Neuronal stem cell (in vitro differentiated cells): Measurements from ENCODE around the gene TMEM132D.
A peak's percentile ranks its signal among the peaks of the same experiment; 100 is the strongest.

Experiments used
- DNase-seq: peaks from one replicate; pipeline ENCODE4 v3.0.0-alpha.2; 2013; ENCODE audit warnings: low spot score
- H2AFZ ChIP-seq: one replicate; pipeline ENCODE4 v1.6.1; 2013; ENCODE audit warnings: mild to moderate bottlenecking, low read length, inconsistent platforms
- H2AK5ac ChIP-seq: 2 replicates; pipeline ENCODE4 v1.6.1; 2013; ENCODE audit warnings: low read depth, mild to moderate bottlenecking, inconsistent platforms, low read length, moderate library complexity, mixed read lengths
- H2BK120ac ChIP-seq: 2 replicates; pipeline ENCODE4 v1.6.1; 2013; ENCODE audit warnings: low read depth, mild to moderate bottlenecking, inconsistent platforms, low read length, moderate library complexity, mixed read lengths
- H2BK12ac ChIP-seq: one replicate; pipeline ENCODE4 v1.6.1; 2013; ENCODE audit warnings: low read length, inconsistent platforms
- H2BK15ac ChIP-seq: 2 replicates; pipeline ENCODE4 v1.6.1; 2013; ENCODE audit warnings: mild to moderate bottlenecking, low read length, inconsistent platforms, mixed read lengths
- H2BK5ac ChIP-seq: one replicate; pipeline ENCODE4 v1.6.1; 2013; ENCODE audit warnings: inconsistent platforms, mild to moderate bottlenecking, low read length, moderate library complexity
- H3K14ac ChIP-seq: one replicate; pipeline ENCODE4 v1.6.1; 2013; ENCODE audit warnings: low read length, inconsistent platforms
- H3K18ac ChIP-seq: 2 replicates; pipeline ENCODE4 v1.6.1; 2013; ENCODE audit warnings: low read length, inconsistent platforms
- H3K23ac ChIP-seq: 2 replicates; pipeline ENCODE4 v1.6.1; 2013; ENCODE audit warnings: low read depth, mild to moderate bottlenecking, mixed read lengths, low read length, inconsistent platforms; ENCODE audit not compliant: poor library complexity
- H3K27ac ChIP-seq: replicated peaks from 3 replicates; pipeline ENCODE4 v1.5.1; 2013; ENCODE audit warnings: low read length, inconsistent platforms
- H3K27me3 ChIP-seq, 3 experiments: 2 replicates each; pipeline ENCODE4 v1.6.1; 2013; ENCODE audit warnings: low read length in 3 of 3, mild to moderate bottlenecking in 2 of 3, inconsistent platforms in 1 of 3, low read depth in 1 of 3, mixed read lengths in 1 of 3, moderate library complexity in 1 of 3; ENCODE audit not compliant: control insufficient read depth in 3 of 3, insufficient read depth in 3 of 3
- H3K36me3 ChIP-seq, 2 donors: replicated peaks in 1 of 2; 2 replicates each; pipeline ENCODE4 v1.6.1; 2013; ENCODE audit warnings: low read length in 2 of 2; ENCODE audit not compliant: control insufficient read depth in 2 of 2, insufficient read depth in 2 of 2
- H3K4ac ChIP-seq: 2 replicates; pipeline ENCODE4 v1.6.1; 2013; ENCODE audit warnings: inconsistent platforms, mild to moderate bottlenecking, low read length, moderate library complexity
- H3K4me1 ChIP-seq, 2 donors: 1 replicate in 1 of 2; 2 replicates in 1 of 2; pipeline ENCODE4 v1.6.1; 2013; ENCODE audit warnings: low read length in 2 of 2, low read depth in 1 of 2; ENCODE audit not compliant: control insufficient read depth in 2 of 2, insufficient read depth in 1 of 2
- H3K4me2 ChIP-seq: one replicate; pipeline ENCODE4 v1.6.1; 2013; ENCODE audit warnings: mild to moderate bottlenecking, low read length, inconsistent platforms; ENCODE audit not compliant: insufficient read depth, poor library complexity, severe bottlenecking
- H3K4me3 ChIP-seq, 2 donors: 2 replicates each; pipeline ENCODE4 v1.5.1; 2013; ENCODE audit warnings: low read length in 2 of 2, mild to moderate bottlenecking in 2 of 2, inconsistent platforms in 1 of 2, moderate library complexity in 1 of 2
- H3K79me1 ChIP-seq: one replicate; pipeline ENCODE4 v1.6.1; 2013; ENCODE audit warnings: low read depth, mild to moderate bottlenecking, inconsistent platforms, low read length, moderate library complexity
- H3K9ac ChIP-seq: one replicate; pipeline ENCODE4 v1.6.1; 2013; ENCODE audit warnings: mild to moderate bottlenecking, low read depth, low read length, inconsistent platforms; ENCODE audit not compliant: poor library complexity
- H3K9me3 ChIP-seq, 2 donors: replicated peaks in 1 of 2; 2 replicates each; pipeline versions ENCODE3 to v1.6.1; 2013; ENCODE audit warnings: low read length in 2 of 2, mild to moderate bottlenecking in 2 of 2, inconsistent platforms in 1 of 2, low read depth in 1 of 2, mixed read lengths in 1 of 2, moderate library complexity in 1 of 2; ENCODE audit not compliant: control insufficient read depth in 2 of 2, insufficient read depth in 1 of 2
- H4K8ac ChIP-seq: one replicate; pipeline ENCODE4 v1.6.1; 2013; ENCODE audit warnings: low read depth, mild to moderate bottlenecking, inconsistent platforms, low read length, moderate library complexity
- H4K91ac ChIP-seq: one replicate; pipeline ENCODE4 v1.6.1; 2013; ENCODE audit warnings: low read length, low read depth, mild to moderate bottlenecking, inconsistent platforms; ENCODE audit not compliant: poor library complexity
- WGBS, 2 donors: extraction: QIAGEN DNeasy Blood & Tissue Kit; methylation state at CpG; one replicate each; pipeline ENCODE4 v1.1.7; 2013; ENCODE audit warnings: missing lambda C conversion rate in 2 of 2, mixed read lengths in 1 of 2; ENCODE audit not compliant: insufficient read length in 2 of 2, insufficient replicate concordance in 1 of 2; ENCODE audit errors: extremely low coverage in 2 of 2; 5-methylcytosine and 5-hydroxymethylcytosine counted together

TMEM132D gene

GRCh38 chr12:129772501-129773493, 131.0 kb downstream of the TMEM132D start:
- no peak overlapping the region for H3K14ac ChIP-seq
- H2BK120ac ChIP-seq: no peak overlapping the region
- H4K8ac ChIP-seq: no peak overlapping the region
- no peak overlapping the region for H3K23ac ChIP-seq
- H3K9me3 ChIP-seq: no peaks in the 10 kb centered on the region
- no peaks in the 10 kb centered on the region for H3K79me1 ChIP-seq
- DNase-seq: no peak
- no peak overlapping the region for H3K27ac ChIP-seq
- WGBS, 2 donors: no CpG with 5 or more reads among the region's 17 CpGs
- no peak overlapping the region for H2BK5ac ChIP-seq
- H2BK15ac ChIP-seq: no peak overlapping the region
- no peak overlapping the region for H2AK5ac ChIP-seq
- H3K4me2 ChIP-seq: no peak overlapping the region
- no peak overlapping the region for H2BK12ac ChIP-seq
- H3K4ac ChIP-seq: no peak overlapping the region
- H4K91ac ChIP-seq: no peak overlapping the region
- no peaks in the 10 kb centered on the region for H3K36me3 ChIP-seq
- no peak overlapping the region for H3K9ac ChIP-seq
- peak overlapping the region in 1 of 2 donors; percentile 10 for H3K4me3 ChIP-seq
- no peak overlapping the region for H3K18ac ChIP-seq
- H3K27me3 ChIP-seq: no peaks in the 10 kb centered on the region
- peak overlapping the region; percentile 76 for H2AFZ ChIP-seq
- H3K4me1 ChIP-seq: peaks cover 2 to 3% of the 10 kb centered on the region in 2 donors

GRCh38 chr12:129771238-129771637, 132.6 kb downstream of the TMEM132D start:
- no peak overlapping the region for H2AK5ac ChIP-seq
- H2BK12ac ChIP-seq: no peak overlapping the region
- no peak overlapping the region for H2BK5ac ChIP-seq
- DNase-seq: no peak
- no peak overlapping the region for H2BK120ac ChIP-seq
- no peak overlapping the region for H4K91ac ChIP-seq
- H2AFZ ChIP-seq: no peak overlapping the region
- H3K36me3 ChIP-seq: no peaks in the 10 kb centered on the region
- H3K14ac ChIP-seq: no peak overlapping the region
- no peak overlapping the region for H3K27ac ChIP-seq
- no peak overlapping the region for H3K23ac ChIP-seq
- H4K8ac ChIP-seq: no peak overlapping the region
- no peak overlapping the region for H2BK15ac ChIP-seq
- no peak overlapping the region for H3K4ac ChIP-seq
- H3K4me1 ChIP-seq: peaks cover 2 to 3% of the 10 kb centered on the region in 2 donors
- H3K27me3 ChIP-seq: no peaks in the 10 kb centered on the region
- no peak overlapping the region for H3K9ac ChIP-seq
- no peaks in the 10 kb centered on the region for H3K79me1 ChIP-seq
- H3K4me3 ChIP-seq: no peak overlapping the region
- no peaks in the 10 kb centered on the region for H3K9me3 ChIP-seq
- WGBS, 2 donors: no CpG with 5 or more reads among the region's 4 CpGs
- no peak overlapping the region for H3K4me2 ChIP-seq
- H3K18ac ChIP-seq: no peak overlapping the region

- Histone ChIP-seq H2AK5ac (no peak overlapping the region), H3K9me3 (peaks cover 0 to 4% of the 10 kb centered on the region in 2 donors), H3K18ac (no peak overlapping the region), H3K4me3 (no peak overlapping the region), H3K27ac (no peak overlapping the region), H3K23ac (no peak overlapping the region), H3K4me1 (no peaks in the 10 kb centered on the region), H2BK15ac (no peak overlapping the region), H2BK120ac (no peak overlapping the region), H4K8ac (no peak overlapping the region), H3K14ac (no peak overlapping the region), H3K27me3 (no peaks in the 10 kb centered on the region), H3K79me1 (no peaks in the 10 kb centered on the region), H3K4me2 (no peak overlapping the region), H2AFZ (no peak overlapping the region), H4K91ac (no peak overlapping the region), H3K36me3 (no peaks in the 10 kb centered on the region), H2BK12ac (no peak overlapping the region), H2BK5ac (no peak overlapping the region), H3K9ac (no peak overlapping the region), H3K4ac (no peak overlapping the region)
- DNase-seq: no peak
- WGBS, 2 donors: no CpG with 5 or more reads among the region's 5 CpGs
Measured at GRCh38 chr12:129765719-129766118, 138.1 kb downstream of the TMEM132D start.

- H4K91ac ChIP-seq: no peak overlapping the region
- H3K4ac ChIP-seq: no peak overlapping the region
- H3K27me3 ChIP-seq: no peaks in the 10 kb centered on the region
- H4K8ac ChIP-seq: no peak overlapping the region
- H2BK5ac ChIP-seq: no peak overlapping the region
- H3K9ac ChIP-seq: no peak overlapping the region
- no peaks in the 10 kb centered on the region for H3K36me3 ChIP-seq
- no peak overlapping the region for H3K18ac ChIP-seq
- H3K9me3 ChIP-seq: peaks cover 0 to 4% of the 10 kb centered on the region in 2 donors
- no peak overlapping the region for H2BK15ac ChIP-seq
- H3K79me1 ChIP-seq: no peaks in the 10 kb centered on the region
- no peak overlapping the region for H2AFZ ChIP-seq
- H3K4me2 ChIP-seq: no peak overlapping the region
- H3K27ac ChIP-seq: no peak overlapping the region
- H3K4me3 ChIP-seq: no peak overlapping the region
- DNase-seq: no peak
- no peak overlapping the region for H2BK120ac ChIP-seq
- H3K14ac ChIP-seq: no peak overlapping the region
- no peak overlapping the region for H2BK12ac ChIP-seq
- H3K4me1 ChIP-seq: no peaks in the 10 kb centered on the region
- WGBS, 2 donors: no CpG with 5 or more reads among the region's 5 CpGs
- no peak overlapping the region for H2AK5ac ChIP-seq
- H3K23ac ChIP-seq: no peak overlapping the region
Measured at GRCh38 chr12:129762436-129762835, 141.4 kb downstream of the TMEM132D start.
